Measurements from ENCODE around the gene ACOX3.

Gene ACOX3

GRCh38 chr4:8467016-8467415 lies 26.5 kb upstream of the ACOX3 start:
- no peak for DNase-seq (ENCODE audit: low read depth)

- no peak for DNase-seq (ENCODE audit: low read depth)
Measured at GRCh38 chr4:8465615-8466611, 25.4 kb upstream of the ACOX3 start.

GRCh38 chr4:8464381-8464780 lies 23.9 kb upstream of the ACOX3 start:
- DNase-seq (ENCODE audit: low read depth): no peak

GRCh38 chr4:8463811-8464210 lies 23.3 kb upstream of the ACOX3 start:
- DNase-seq (ENCODE audit: low read depth): no peak

- no peak for DNase-seq (ENCODE audit: low read depth)
Measured at GRCh38 chr4:8461616-8462015, 21.1 kb upstream of the ACOX3 start.

GRCh38 chr4:8461086-8461485 lies 20.6 kb upstream of the ACOX3 start:
- DNase-seq (ENCODE audit: low read depth): no peak

- no peak for DNase-seq (ENCODE audit: low read depth)
Measured at GRCh38 chr4:8459867-8460445, 19.4 kb upstream of the ACOX3 start.

GRCh38 chr4:8457646-8458252 lies 17.2 kb upstream of the ACOX3 start:
- no peak for DNase-seq (ENCODE audit: low read depth)

- no peak for DNase-seq (ENCODE audit: low read depth)
Measured at GRCh38 chr4:8453957-8454356, 13.4 kb upstream of the ACOX3 start.

- no peak for DNase-seq (ENCODE audit: low read depth)
Measured at GRCh38 chr4:8451440-8452182, 11.1 kb upstream of the ACOX3 start.

GRCh38 chr4:8446122-8446521 lies 5.6 kb upstream of the ACOX3 start:
- no peak for DNase-seq (ENCODE audit: low read depth)

GRCh38 chr4:8443801-8444200 lies 3.3 kb upstream of the ACOX3 start:
- DNase-seq (ENCODE audit: low read depth): no peak

- no peak for DNase-seq (ENCODE audit: low read depth)
Measured at GRCh38 chr4:8442596-8443358, 2.3 kb upstream of the ACOX3 start.

GRCh38 chr4:8441499-8442091 lies 1.1 kb upstream of the ACOX3 start:
- no peak for DNase-seq (ENCODE audit: low read depth)

- DNase-seq (ENCODE audit: low read depth): peak; percentile 30
Measured at GRCh38 chr4:8439914-8440491, 520 bp downstream of the ACOX3 start.

GRCh38 chr4:8439168-8439567 lies 1.4 kb downstream of the ACOX3 start:
- no peak for DNase-seq (ENCODE audit: low read depth)

- no peak for DNase-seq (ENCODE audit: low read depth)
Measured at GRCh38 chr4:8438743-8439142, 1.8 kb downstream of the ACOX3 start.

GRCh38 chr4:8437281-8437680 lies 3.2 kb downstream of the ACOX3 start:
- no peak for DNase-seq (ENCODE audit: low read depth)

GRCh38 chr4:8435656-8436121 lies 4.8 kb downstream of the ACOX3 start:
- DNase-seq (ENCODE audit: low read depth): no peak

GRCh38 chr4:8434251-8435073 lies 6.1 kb downstream of the ACOX3 start:
- DNase-seq (ENCODE audit: low read depth): no peak
